Endothelial cell (in vitro differentiated cells): Measurements from ENCODE around the gene FOXS1. TPM values are rescaled to one million over a fixed set of nuclear protein-coding genes. Genes with fewer than 3 reads are reported as not detected.
A peak's percentile ranks its signal among the peaks of the same experiment; 100 is the strongest.

Experiments
- DNase-seq: peaks from one replicate; pipeline ENCODE4 v3.0.0; 2021; ENCODE audit warnings: low spot score
- H3K27ac Mint-ChIP-seq: one replicate; pipeline ENCODE4 v1.8.0; 2021; ENCODE audit warnings: mixed read lengths, inconsistent platforms; ENCODE audit not compliant: unreplicated experiment
- H3K27me3 Mint-ChIP-seq: one replicate; pipeline ENCODE4 v1.8.0; 2021; ENCODE audit warnings: mild to moderate bottlenecking, moderate library complexity, mixed read lengths, inconsistent platforms; ENCODE audit not compliant: unreplicated experiment
- H3K36me3 Mint-ChIP-seq: one replicate; pipeline ENCODE4 v1.8.0; 2021; ENCODE audit warnings: mild to moderate bottlenecking, low read depth, mixed read lengths, inconsistent platforms; ENCODE audit not compliant: unreplicated experiment
- H3K4me1 Mint-ChIP-seq: one replicate; pipeline ENCODE4 v1.8.0; 2021; ENCODE audit warnings: mild to moderate bottlenecking, mixed read lengths, inconsistent platforms; ENCODE audit not compliant: unreplicated experiment
- H3K4me3 Mint-ChIP-seq: one replicate; pipeline ENCODE4 v1.8.0; 2021; ENCODE audit warnings: mild to moderate bottlenecking, mixed read lengths, inconsistent platforms; ENCODE audit not compliant: unreplicated experiment
- H3K9me3 Mint-ChIP-seq: one replicate; pipeline ENCODE4 v1.8.0; 2021; ENCODE audit warnings: mixed read lengths, inconsistent platforms; ENCODE audit not compliant: unreplicated experiment
- CTCF ChIP-seq: fragments of 200-600 bp; sonication (generic); IDR thresholded peaks from one replicate; pipeline ENCODE4 v1.5.0; 2021; ENCODE audit warnings: antibody characterized with exemption; ENCODE audit not compliant: unreplicated experiment
- long read RNA-seq: library from polyadenylated mRNA; unstranded; transcript quantifications from one replicate; pipeline ENCODE4 v2.0.0, GENCODE V29; 2020; ENCODE audit not compliant: unreplicated experiment
- total RNA-seq: library from RNA; stranded (reverse); fragmentation: NEBNext Ultra II Directional; extraction: Animal tissue kit (Norgen Biotek cat#: 25700); gene quantifications from one replicate; pipeline ENCODE4 v1.2.1, GENCODE V29; 2021; ENCODE audit not compliant: unreplicated experiment

Gene FOXS1
- 9.6 TPM for total RNA-seq
- long read RNA-seq, transcript FOXS1-201 (1 exons, 1,319 nt), result major isoform, 8 of 8 reads
- long read RNA-seq, partial matches to known transcripts, result 0 of 8 reads
- long read RNA-seq, other reads (novel, unspliced or antisense), result 0 of 8 reads

- no peak for DNase-seq
- TF ChIP-seq CTCF, result no peak
- no peak within 1 kb of the TSS for H3K27ac Mint-ChIP-seq
- H3K36me3 Mint-ChIP-seq, result no peaks in the 10 kb centered on the region
- H3K27me3 Mint-ChIP-seq, result peaks cover 13% of the 10 kb centered on the region
- H3K4me3 Mint-ChIP-seq, result no peak within 1 kb of the TSS
- H3K9me3 Mint-ChIP-seq, result no peaks in the 10 kb centered on the region
- H3K4me1 Mint-ChIP-seq, result peaks cover 21% of the 10 kb centered on the region
Measured at GRCh38 chr20:31845300-31845863, at the start of gene FOXS1. FOXS1 (minus strand) TSS chr20:31845604; CDS start chr20:31845542, 62 bp downstream.

DNA sequence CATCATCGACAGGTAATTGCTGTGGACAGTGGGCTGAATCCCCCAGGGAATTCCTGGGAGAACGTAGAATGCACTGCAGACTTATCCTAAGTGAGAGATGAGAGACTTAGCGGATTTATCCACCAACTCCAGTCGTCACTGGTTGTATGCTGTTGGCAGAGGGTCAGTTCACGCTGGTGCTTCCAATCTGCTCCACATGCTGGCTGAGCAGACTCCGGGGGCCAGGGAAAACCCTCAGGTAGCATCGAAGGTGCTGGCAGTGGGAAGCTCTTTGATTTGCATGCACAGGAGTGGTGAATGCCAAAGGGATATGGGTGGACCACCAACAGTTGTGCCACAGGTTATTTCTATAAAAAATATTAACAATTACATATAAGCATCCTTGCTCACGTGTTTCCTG, 45.2 kb upstream of the FOXS1 start:
- no peak for TF ChIP-seq CTCF
- Mint-ChIP-seq H3K27ac (no peak overlapping the region), H3K36me3 (no peaks in the 10 kb centered on the region), H3K4me1 (no peaks in the 10 kb centered on the region), H3K9me3 (no peaks in the 10 kb centered on the region), H3K4me3 (no peak overlapping the region), H3K27me3 (peaks cover 3% of the 10 kb centered on the region)
- no peak for DNase-seq

GRCh38 chr20:31883829-31884228, 38.4 kb upstream of the FOXS1 start:
- peaks cover 3% of the 10 kb centered on the region for H3K4me1 Mint-ChIP-seq
- H3K4me3 Mint-ChIP-seq, result no peak overlapping the region
- H3K36me3 Mint-ChIP-seq, result no peaks in the 10 kb centered on the region
- no peaks in the 10 kb centered on the region for H3K9me3 Mint-ChIP-seq
- TF ChIP-seq CTCF, result no peak
- DNase-seq, result no peak
- H3K27me3 Mint-ChIP-seq, result peaks cover 8% of the 10 kb centered on the region
- no peak overlapping the region for H3K27ac Mint-ChIP-seq

DNA sequence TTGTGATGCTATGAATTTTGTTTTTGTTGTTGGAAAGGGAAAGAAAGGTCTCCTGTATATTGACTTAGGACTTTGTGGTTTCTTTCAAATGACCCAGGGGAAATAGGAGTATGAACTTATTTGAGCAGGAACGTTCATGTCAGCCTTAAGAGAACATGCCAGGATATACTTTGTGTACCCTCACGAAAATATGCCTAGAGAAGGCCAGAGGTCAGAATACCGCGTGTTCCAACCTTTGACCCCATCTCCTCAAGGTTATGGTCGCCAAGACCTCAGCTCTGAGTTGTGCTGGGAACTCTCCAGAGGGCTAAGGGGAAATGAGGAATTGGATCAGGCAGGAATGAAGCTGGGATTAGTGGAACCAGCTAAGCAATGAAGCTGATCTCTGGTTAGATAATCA, 36.5 kb upstream of the FOXS1 start:
- H3K4me1 Mint-ChIP-seq, result peaks cover 3% of the 10 kb centered on the region
- no peaks in the 10 kb centered on the region for H3K9me3 Mint-ChIP-seq
- no peaks in the 10 kb centered on the region for H3K36me3 Mint-ChIP-seq
- peaks cover 5% of the 10 kb centered on the region for H3K27me3 Mint-ChIP-seq
- DNase-seq, result no peak
- no peak overlapping the region for H3K4me3 Mint-ChIP-seq
- no peak overlapping the region for H3K27ac Mint-ChIP-seq
- no peak for TF ChIP-seq CTCF

GRCh38 chr20:31879143-31879987, 34.0 kb upstream of the FOXS1 start:
- peak; percentile 93 for DNase-seq
- H3K27ac Mint-ChIP-seq, result peak overlapping the region; percentile 95
- no peaks in the 10 kb centered on the region for H3K9me3 Mint-ChIP-seq
- no peaks in the 10 kb centered on the region for H3K36me3 Mint-ChIP-seq
- peak overlapping the region; percentile 96 for H3K4me3 Mint-ChIP-seq
- peaks cover 5% of the 10 kb centered on the region for H3K27me3 Mint-ChIP-seq
- peaks cover 8% of the 10 kb centered on the region for H3K4me1 Mint-ChIP-seq
- no peak for TF ChIP-seq CTCF
